ENCODE data around the gene FSTL1.

The FSTL1 gene

GRCh38 chr3:120450600-120451271, at the start of gene FSTL1:
Gene FSTL1, minus strand, starts transcription at chr3:120450992. Its CDS starts 246 bp downstream, at chr3:120450746.
- DNase-seq: no peak

- DNase-seq: no peak
These were observed 48.0 kb upstream of the FSTL1 start for GRCh38 chr3:120498556-120499346.

GRCh38 chr3:120497818-120498217, 47.0 kb upstream of the FSTL1 start:
- DNase-seq: no peak

GRCh38 chr3:120497336-120497735, 46.5 kb upstream of the FSTL1 start:
- no peak for DNase-seq

GRCh38 chr3:120496278-120497002, 45.6 kb upstream of the FSTL1 start:
- no peak for DNase-seq

- DNase-seq: no peak
These were observed 45.0 kb upstream of the FSTL1 start for GRCh38 chr3:120495809-120496208.

- no peak for DNase-seq
These were observed 41.3 kb upstream of the FSTL1 start for GRCh38 chr3:120492103-120492502.

GRCh38 chr3:120489421-120489820, 38.6 kb upstream of the FSTL1 start:
- DNase-seq: no peak

GRCh38 chr3:120488296-120488695, 37.5 kb upstream of the FSTL1 start:
- DNase-seq: no peak

- DNase-seq: no peak
These were observed 36.4 kb upstream of the FSTL1 start for GRCh38 chr3:120487191-120487650.

GRCh38 chr3:120481081-120481480, 30.3 kb upstream of the FSTL1 start:
- no peak for DNase-seq

- DNase-seq: no peak
These were observed 27.0 kb upstream of the FSTL1 start for GRCh38 chr3:120477781-120478180.

- DNase-seq: no peak
These were observed 25.1 kb upstream of the FSTL1 start for GRCh38 chr3:120475722-120476377.

GRCh38 chr3:120473896-120474675, 23.3 kb upstream of the FSTL1 start:
- no peak for DNase-seq

- DNase-seq: no peak
These were observed 22.6 kb upstream of the FSTL1 start for GRCh38 chr3:120473389-120473788.

- no peak for DNase-seq
These were observed 21.5 kb upstream of the FSTL1 start for GRCh38 chr3:120472121-120472844.

- DNase-seq: no peak
These were observed 20.9 kb upstream of the FSTL1 start for GRCh38 chr3:120471643-120472042.

GRCh38 chr3:120470870-120471269, 20.1 kb upstream of the FSTL1 start:
- no peak for DNase-seq

GRCh38 chr3:120469882-120470301, 19.1 kb upstream of the FSTL1 start:
- no peak for DNase-seq

- DNase-seq: no peak
These were observed 18.6 kb upstream of the FSTL1 start for GRCh38 chr3:120469440-120469839.

GRCh38 chr3:120468635-120469295, 18.0 kb upstream of the FSTL1 start:
- DNase-seq: no peak
